Stimulated activated effector memory CD8-positive, alpha-beta T cell treated with anti-CD3 and anti-CD28 coated beads, Interleukin-12 subunit alpha, Interleukin-12 subunit beta, amount 100 ng/mL, for 72 hours (primary cell): ENCODE data around the gene FTCD.
A peak's percentile ranks its signal among the peaks of the same experiment; 100 is the strongest.

ENCODE experiments used
- ATAC-seq: fragments of 150-1000 bp; cut with Tn5 transposase; 2 replicates; pipeline ENCODE4 v1.10.0; 2021
- DNase-seq, 2 donors: peaks; one replicate each; pipeline ENCODE4 v3.0.0; 2021 to 2022; ENCODE audit warnings: low spot score in 2 of 2
- H3K27ac Mint-ChIP-seq: one replicate; pipeline ENCODE4 v1.8.0; 2022; ENCODE audit warnings: mild to moderate bottlenecking, mixed read lengths
- H3K36me3 Mint-ChIP-seq: one replicate; pipeline ENCODE4 v1.8.0; 2022; ENCODE audit warnings: mild to moderate bottlenecking, mixed read lengths
- H3K4me1 Mint-ChIP-seq: one replicate; pipeline ENCODE4 v1.8.0; 2022; ENCODE audit warnings: mixed read lengths
- H3K4me3 Mint-ChIP-seq: one replicate; pipeline ENCODE4 v1.8.0; 2022; ENCODE audit warnings: mild to moderate bottlenecking, mixed read lengths
- H3K9me3 Mint-ChIP-seq: one replicate; pipeline ENCODE4 v1.8.0; 2022; ENCODE audit warnings: mixed read lengths

FTCD gene

DNA sequence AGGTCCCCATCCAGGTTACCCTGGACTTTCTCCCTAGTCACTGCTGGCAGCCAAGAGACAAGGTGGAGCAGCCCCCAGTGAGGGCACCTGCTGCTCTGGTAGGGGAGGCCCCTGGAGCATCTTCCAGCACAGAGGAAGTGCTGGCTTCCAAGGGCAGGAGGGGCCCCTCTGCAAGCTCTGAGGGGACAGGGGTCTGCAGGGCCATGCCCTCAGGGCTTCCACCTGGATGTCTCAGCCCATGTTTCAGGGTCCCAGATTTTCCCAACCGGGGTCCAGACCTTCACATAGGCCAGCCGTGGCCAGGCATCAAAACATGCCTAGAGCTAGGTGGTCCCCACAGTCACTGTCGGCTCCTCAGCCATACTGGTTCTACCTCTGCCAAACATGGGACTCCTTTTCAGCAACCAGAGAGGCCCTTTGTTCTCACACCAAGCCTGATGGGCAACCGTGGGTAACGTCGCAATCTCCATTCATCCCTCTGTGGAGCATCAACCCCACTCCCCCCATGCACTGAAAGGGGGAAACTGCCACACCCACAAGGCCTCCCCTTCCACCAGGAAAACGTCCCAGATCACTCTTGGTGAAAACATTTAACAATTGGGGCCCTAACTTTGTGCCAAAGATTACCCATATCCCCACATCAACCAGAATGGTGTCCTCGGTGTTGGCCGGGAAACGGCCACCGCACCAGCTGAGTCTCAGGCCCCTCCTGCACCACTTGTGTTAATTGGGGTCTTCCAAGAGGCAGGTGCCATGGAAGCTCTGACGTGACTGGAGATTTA is 59.4 kb downstream of the FTCD start:
- DNase-seq = peak in 1 of 2 donors; percentile 43
- ATAC-seq = no peak
- H3K4me3 Mint-ChIP-seq = peak overlapping the region; percentile 41
- no peak overlapping the region for H3K27ac Mint-ChIP-seq
- H3K9me3 Mint-ChIP-seq = peaks cover 3% of the 10 kb centered on the region
- peaks cover 23% of the 10 kb centered on the region for H3K4me1 Mint-ChIP-seq
- peaks cover 5% of the 10 kb centered on the region for H3K36me3 Mint-ChIP-seq

DNA sequence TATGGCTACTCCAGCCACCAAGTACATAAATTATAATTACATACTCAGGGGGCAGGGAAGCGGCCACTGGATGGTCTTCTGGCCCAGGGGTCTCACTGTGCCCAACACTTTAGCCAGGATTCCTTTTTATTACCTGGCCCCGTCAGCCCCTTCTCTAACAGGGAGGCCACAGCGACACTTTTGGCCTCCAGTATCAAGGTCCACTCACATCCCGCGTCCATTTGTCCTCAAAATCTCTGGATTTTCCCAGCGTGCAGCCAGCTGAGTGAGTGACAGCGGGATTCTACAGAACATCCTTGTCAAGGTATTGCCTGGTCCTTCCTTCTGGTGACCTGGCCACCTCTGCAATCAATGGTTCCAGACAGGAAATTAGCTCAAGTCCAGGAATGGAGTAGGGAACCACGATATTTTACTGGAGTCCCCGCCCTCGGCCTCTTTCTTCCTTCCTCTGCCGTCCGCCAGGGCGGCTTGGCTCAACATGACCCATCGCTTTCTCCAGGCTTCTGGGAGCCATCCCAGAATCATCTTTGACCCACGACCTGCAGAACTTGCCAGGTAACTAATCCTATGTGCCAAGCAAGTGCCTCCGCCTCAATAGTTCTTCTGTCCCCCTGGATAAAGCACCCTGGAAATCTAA is 60.2 kb downstream of the FTCD start:
- Mint-ChIP-seq H3K9me3 (peaks cover 7% of the 10 kb centered on the region), H3K36me3 (peaks cover 7% of the 10 kb centered on the region), H3K27ac (no peak overlapping the region), H3K4me3 (no peak overlapping the region), H3K4me1 (peaks cover 16% of the 10 kb centered on the region)
- DNase-seq (no peak), ATAC-seq (no peak)

DNA sequence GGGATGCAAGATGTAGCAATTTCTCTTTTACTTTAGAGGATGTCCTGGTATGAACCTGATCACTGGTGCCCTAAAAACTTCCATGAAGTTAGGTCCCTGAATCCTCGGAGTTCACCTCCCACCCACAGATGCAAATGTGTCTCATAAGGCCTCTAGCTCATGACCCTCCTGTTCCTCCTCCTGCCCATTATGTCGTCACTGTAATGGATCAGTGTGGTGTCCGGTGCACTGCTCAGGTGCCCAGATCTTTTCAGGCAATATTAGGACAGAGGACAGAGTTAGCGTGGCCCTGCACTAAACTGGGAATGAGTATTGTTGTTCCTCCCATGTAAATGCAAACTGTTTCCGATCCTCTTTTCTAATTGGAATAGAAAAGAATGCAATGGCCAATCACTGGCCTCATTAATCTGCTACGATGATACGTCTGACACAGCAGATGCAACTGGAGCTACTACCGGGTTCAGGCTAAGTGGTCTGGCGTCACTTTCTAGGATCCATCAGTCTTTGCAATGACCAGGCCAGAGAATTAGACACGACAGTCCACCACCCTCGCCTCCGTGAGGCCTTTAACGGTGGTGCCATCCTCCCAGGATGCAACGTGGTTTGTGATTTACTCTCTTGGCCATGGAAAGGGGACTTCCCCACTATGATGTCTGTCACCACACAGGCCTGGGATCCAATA is 60.8 kb downstream of the FTCD start:
- no peak overlapping the region for H3K27ac Mint-ChIP-seq

DNA sequence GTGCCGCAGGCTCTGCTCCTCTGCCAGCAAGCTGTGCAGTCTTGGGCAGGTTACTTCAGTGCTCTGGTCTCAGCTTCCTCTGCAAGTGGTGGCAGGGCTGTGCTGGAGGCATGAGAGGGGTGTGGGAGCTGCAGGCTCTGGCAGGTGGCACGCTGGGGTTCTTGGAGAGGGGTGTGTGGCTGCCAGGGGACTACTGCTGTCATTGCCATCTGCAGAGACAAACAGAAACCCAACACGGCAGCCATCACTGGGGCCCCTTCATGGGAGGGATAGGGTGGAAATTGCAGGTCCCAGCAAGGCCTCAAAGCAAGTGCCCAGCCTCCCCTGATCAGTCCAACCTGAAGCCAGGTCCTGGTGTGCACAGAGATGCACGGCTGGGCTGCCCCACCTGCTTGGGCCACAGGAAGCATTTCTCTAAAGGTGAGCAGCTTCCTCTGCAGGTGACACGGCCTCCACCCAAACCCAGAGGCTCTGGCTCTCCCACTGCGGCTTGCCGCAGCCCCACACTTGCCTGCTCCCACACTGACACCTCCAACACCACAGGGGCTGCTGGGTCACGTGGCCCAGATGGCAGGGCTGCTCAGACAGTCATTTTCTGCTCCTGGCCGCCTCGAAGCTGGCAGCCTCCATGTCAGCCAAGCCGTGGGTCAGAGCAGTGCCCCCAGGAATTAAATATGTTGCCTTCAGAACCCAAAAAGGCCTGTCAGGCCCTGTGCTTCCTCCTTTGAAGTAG is 61.5 kb downstream of the FTCD start:
- Mint-ChIP-seq H3K4me3 (no peak overlapping the region), H3K27ac (no peak overlapping the region), H3K4me1 (peaks cover 16% of the 10 kb centered on the region), H3K36me3 (peaks cover 7% of the 10 kb centered on the region), H3K9me3 (peaks cover 7% of the 10 kb centered on the region)
- peak in 1 of 2 donors; percentile 51 for DNase-seq
- ATAC-seq = peak; percentile 60

More for the DNA sequence above, 60.8 kb downstream of the FTCD start:
- Mint-ChIP-seq H3K4me1 (peaks cover 16% of the 10 kb centered on the region), H3K9me3 (peaks cover 7% of the 10 kb centered on the region), H3K4me3 (no peak overlapping the region), H3K36me3 (peaks cover 7% of the 10 kb centered on the region)
- DNase-seq (no peak), ATAC-seq (no peak)

DNA sequence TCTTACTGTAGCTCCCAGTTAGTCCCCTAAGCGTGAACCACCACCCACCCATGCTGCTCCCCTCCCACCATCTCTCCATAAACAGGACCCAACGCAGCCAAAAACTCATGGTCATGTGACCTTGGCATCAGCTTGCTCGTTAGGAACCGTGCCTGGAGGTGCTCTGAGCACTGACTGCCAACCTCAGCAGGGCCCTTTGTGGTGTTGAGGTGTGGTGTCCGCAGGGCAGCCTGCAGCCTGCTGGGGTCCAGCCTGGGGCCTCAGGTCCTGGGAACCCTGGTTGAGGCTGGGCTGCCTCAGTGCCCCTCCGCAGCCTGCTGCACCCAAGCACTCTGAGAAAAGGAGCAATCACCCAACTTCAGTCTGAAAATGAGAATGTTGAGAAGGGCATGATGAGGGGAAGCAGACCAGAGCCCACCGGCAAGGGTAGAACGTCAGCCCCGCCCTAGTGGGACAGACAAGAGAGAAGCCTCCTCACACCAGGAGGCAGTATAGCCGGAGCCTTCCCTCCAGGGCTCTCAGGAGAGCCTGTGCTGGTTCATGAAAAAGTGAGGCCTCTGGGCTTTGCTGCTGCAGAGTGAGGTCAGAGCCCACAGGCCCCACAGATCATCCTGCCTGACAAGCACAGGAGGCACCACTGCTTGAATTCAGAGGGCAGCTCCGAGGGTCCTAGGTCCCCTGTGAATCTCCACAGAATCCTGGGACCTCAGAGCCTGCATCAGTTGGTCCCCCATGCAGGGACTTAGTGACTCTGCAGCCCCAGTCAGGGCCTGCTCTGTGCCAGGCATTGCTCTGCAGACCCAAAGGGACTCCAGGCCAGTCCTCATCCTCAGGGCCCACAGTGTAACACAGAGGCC is 62.3 kb downstream of the FTCD start:
- Mint-ChIP-seq H3K27ac (no peak overlapping the region), H3K4me1 (peaks cover 16% of the 10 kb centered on the region), H3K36me3 (peaks cover 7% of the 10 kb centered on the region), H3K9me3 (peaks cover 14% of the 10 kb centered on the region), H3K4me3 (no peak overlapping the region)
- DNase-seq (no peak), ATAC-seq (no peak)

DNA sequence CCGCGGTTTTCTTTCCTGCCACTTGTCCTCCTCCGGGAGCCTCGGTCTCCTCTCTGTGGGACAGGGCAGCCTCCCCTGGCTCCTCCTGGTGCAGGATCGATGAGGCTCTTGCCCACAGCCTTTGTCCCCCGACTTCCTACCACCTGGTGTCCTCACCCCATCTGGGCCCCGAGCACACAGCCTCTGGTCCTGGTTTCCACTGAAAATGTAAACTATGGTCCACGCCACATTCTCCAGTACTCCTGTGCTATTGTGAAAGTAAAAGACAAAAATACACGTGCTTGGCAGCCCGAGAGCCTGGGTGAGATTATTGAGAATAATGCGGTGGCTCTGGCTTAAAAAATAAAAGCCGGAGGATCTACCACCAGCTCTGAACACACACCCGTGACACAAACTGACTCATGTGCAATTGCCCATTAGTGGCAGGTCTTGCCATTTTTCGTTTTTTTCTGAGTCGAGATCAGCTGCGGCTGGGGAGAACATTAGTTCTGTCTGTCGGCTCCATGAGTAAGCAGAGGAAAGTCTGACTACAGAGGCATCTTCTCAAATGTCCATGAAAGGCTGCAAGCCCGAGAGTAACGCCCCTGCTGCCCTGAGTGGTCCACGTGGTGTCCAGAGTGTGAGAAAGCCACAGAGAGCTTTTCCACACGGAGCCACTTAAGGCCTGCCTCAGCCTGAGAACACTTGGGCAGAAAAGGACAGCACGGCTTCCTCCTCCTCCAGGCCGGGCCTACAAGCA is 63.2 kb downstream of the FTCD start:
- ATAC-seq (no peak), DNase-seq (no peak)
- Mint-ChIP-seq H3K36me3 (peaks cover 7% of the 10 kb centered on the region), H3K27ac (no peak overlapping the region), H3K4me1 (peaks cover 16% of the 10 kb centered on the region), H3K9me3 (peaks cover 15% of the 10 kb centered on the region), H3K4me3 (no peak overlapping the region)

DNA sequence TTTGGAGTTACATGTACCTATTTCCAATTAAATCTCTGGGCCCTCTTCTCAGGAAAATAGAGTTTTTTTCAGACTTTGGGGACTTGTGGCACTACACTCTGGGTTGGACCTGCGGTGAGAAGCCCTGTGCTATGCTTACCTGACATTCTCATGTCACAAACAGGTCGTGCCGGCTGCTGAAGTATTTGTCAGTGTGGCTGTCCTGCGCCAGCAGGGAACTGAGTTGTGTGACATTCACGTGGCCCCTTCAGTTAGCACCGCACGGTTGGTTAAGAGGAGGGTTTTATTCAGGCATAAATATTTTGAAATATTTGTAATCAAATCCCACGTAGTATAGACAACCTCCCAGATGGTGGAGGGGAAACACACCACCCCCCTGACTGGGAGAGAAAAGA is 63.8 kb downstream of the FTCD start:
- Mint-ChIP-seq H3K36me3 (peaks cover 7% of the 10 kb centered on the region), H3K9me3 (peaks cover 17% of the 10 kb centered on the region), H3K4me3 (no peak overlapping the region), H3K4me1 (peaks cover 10% of the 10 kb centered on the region), H3K27ac (peak overlapping the region; percentile 29)
- ATAC-seq (no peak), DNase-seq (no peak)

DNA sequence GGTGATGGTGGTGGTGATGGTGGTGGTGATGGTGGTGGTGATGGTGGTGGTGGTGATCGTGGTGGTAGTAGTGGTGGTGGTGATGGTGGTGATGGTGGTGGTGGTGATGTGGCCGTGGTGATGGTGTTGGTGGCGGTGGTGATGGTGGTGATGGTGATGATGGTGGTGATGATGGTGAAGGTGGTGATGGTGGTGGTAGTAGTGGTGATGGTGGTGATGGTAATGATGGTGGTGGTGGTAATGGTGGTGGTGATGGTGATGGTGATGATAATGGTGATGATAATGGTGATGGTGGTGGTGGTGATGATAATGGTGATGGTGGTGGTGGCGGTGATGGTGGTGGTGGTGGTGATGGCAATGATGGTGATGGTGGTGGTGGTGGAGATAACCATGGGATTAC is 64.3 kb downstream of the FTCD start:
- ATAC-seq (no peak), DNase-seq (no peak)
- Mint-ChIP-seq H3K27ac (peak overlapping the region; percentile 29), H3K4me1 (peaks cover 6% of the 10 kb centered on the region), H3K4me3 (no peak overlapping the region), H3K36me3 (peaks cover 7% of the 10 kb centered on the region), H3K9me3 (peaks cover 18% of the 10 kb centered on the region)

DNA sequence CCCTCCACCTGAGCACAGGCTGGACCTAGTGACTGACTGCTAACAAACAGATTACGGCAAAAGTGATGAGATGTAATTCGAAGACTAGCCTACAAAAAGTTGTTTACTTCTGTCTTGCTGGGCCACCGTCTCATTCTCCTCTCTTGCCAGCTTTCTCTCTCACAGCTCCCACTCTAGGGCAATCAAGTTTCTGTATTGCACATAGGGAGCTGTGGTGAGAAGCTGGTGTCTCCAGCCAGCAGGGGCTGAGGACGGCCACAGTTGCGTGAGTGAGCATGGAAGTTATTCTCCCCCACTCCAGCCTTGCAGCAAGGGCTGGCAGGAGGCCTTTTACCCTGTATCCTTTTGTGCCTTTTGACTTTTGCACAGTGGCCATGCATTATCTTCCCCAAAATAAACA is 66.1 kb downstream of the FTCD start:
- Mint-ChIP-seq H3K4me3 (no peak overlapping the region), H3K4me1 (no peaks in the 10 kb centered on the region), H3K27ac (no peak overlapping the region), H3K36me3 (peaks cover 7% of the 10 kb centered on the region), H3K9me3 (peaks cover 18% of the 10 kb centered on the region)
- DNase-seq (no peak), ATAC-seq (no peak)

DNA sequence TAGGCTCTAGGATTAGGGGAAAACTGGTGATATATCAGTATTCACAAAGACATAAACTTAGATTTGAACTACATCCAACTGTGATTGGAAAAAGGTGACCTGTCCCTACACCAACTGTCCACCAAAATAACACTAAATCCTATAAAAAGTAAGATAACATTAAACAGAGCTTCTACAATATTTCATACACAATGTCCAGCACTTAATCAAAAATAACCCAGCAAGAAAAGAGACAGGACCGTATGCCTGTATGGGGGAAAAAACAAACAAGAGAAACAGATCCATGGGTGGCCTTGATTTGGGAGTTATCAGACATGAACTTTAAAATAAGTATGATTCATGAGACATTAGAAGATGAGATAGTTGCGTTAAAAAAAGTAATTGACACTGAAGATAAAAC is 67.2 kb downstream of the FTCD start:
- H3K9me3 Mint-ChIP-seq = peaks cover 18% of the 10 kb centered on the region
- peaks cover 7% of the 10 kb centered on the region for H3K36me3 Mint-ChIP-seq
- ATAC-seq (no peak), DNase-seq (no peak)
- no peaks in the 10 kb centered on the region for H3K4me1 Mint-ChIP-seq
- H3K27ac Mint-ChIP-seq = no peak overlapping the region
- H3K4me3 Mint-ChIP-seq = no peak overlapping the region

DNA sequence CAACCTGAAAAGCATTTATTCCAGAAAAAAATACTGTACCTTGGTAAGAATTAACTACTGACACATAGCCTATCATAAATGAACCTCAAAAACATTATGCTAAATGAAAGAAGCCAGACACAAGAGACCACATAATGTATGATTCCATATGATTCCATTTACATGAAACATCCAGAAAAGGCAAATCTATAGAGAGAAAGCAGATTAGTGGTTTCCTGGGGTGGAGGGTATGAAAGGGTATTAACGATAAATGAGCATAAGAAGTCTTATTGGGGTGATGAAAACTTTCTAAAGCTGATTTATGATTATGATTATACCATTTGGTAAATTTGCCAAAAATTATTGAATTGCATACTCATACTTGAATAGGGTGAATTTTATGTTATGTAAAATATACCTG is 67.7 kb downstream of the FTCD start:
- peaks cover 18% of the 10 kb centered on the region for H3K9me3 Mint-ChIP-seq
- DNase-seq (no peak), ATAC-seq (no peak)
- peaks cover 7% of the 10 kb centered on the region for H3K36me3 Mint-ChIP-seq
- H3K4me3 Mint-ChIP-seq = no peak overlapping the region
- no peaks in the 10 kb centered on the region for H3K4me1 Mint-ChIP-seq
- no peak overlapping the region for H3K27ac Mint-ChIP-seq
